DMS 273 treated with DMSO at 0.1 percent for 48 hours (cell line): Measurements from ENCODE around the gene HOXA4.

Experiments used
- DNase-seq: peaks from one replicate; lab custom pipeline; 2025; lab: John Stamatoyannopoulos, UW

HOXA4 gene

DNA sequence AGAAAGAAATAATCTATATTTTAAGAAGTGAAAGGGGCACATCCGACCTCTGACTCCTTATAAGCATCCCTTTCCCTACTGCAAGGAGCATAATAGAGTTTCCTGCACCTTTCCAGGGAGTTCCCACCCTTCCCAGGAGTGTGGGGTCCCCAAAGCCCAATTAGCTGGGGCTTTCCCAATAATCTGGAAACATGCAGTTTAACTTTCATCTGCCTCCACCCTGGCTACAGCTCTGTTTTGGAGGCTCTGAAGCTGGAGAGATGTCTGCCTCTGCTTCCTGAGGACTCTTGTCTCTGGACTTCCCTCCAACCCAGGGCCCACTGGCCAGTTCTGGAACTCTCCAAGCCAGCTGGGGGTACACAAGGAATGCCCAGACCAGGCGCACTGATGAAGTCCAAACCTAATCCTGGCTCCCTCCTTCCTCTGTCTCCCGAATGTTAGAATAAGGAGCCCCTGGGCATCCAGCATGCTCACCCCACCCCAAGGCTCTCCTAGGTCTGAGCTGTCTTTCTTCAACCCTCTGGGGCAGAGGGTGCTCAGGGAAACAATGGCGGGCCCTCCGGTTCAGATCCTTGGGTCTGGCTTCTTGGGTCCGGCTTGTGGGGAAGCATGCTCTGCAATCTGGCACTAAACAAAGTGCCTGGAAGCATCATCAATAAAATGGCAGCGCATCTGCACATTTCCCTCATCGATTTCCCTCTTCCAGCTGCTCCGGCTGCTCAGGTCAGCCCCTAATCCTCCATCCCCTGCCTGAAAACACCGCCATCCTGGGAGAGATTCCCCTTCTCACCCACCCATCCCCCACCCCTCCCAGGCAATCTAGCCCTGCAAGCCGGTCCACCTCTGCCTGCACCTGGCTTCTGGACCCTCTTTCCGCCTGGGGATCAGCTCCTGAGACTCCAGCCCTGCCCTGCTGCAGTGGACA, 13.3 kb downstream of the HOXA4 start:
- DNase-seq, result no peak

GRCh38 chr7:27116031-27116961, 14.3 kb downstream of the HOXA4 start:
- no peak for DNase-seq

DNA sequence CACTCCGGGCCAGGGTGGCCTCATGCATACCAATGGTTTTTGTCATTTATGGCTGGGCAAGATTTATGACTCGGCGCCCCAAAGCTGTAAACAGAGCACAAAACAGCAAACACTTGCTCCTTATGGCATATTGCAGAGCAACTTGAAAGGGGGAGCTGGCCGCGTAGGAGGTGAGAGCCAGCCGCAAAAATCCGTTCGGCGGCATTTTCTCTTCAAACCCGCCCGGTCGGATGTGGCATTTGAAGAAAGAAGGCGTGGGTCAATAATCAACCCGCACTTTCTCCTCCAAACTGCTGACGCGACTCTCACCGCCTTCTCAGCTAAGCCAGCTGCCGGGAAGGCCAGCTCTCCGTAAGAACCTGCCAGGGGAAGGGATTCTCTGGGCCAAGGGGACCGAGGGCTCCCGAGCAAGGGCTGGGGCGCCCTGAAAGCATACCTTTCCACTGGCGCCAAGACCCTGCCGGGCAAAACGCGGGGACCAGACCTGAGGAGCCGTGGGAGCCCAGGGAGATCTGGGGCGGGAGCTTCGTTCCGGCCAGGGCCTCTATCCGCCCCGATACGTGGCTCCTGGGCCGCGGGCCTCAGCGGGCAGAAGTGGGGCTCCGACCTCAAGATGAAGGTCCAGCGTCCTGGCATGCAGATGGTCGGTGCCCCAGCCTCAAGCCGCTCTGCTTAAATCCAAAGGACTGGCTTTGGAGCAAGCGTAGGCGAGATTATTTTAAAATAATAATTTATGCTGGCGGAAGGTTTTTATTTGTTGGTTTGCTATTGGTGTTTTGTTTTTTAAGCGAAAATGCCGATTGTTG, 15.1 kb downstream of the HOXA4 start:
- no peak for DNase-seq

DNA sequence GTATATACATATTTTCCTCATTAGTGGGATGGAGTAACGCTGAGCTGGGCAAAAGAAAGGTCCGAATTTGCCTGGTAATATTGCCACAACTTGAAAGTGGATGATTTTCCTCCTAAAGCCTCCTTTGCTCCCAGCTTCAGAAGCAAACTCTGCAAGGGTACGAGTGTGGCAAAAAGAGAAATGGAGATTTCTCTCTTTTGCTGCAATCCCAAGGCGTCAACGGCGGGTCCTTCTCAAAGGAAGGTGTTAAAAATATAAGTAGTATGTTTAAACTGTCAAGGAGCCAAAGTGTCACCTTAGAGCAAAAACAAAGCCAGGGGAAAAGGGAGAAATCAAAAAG, 15.7 kb downstream of the HOXA4 start:
- DNase-seq, result no peak

DNA sequence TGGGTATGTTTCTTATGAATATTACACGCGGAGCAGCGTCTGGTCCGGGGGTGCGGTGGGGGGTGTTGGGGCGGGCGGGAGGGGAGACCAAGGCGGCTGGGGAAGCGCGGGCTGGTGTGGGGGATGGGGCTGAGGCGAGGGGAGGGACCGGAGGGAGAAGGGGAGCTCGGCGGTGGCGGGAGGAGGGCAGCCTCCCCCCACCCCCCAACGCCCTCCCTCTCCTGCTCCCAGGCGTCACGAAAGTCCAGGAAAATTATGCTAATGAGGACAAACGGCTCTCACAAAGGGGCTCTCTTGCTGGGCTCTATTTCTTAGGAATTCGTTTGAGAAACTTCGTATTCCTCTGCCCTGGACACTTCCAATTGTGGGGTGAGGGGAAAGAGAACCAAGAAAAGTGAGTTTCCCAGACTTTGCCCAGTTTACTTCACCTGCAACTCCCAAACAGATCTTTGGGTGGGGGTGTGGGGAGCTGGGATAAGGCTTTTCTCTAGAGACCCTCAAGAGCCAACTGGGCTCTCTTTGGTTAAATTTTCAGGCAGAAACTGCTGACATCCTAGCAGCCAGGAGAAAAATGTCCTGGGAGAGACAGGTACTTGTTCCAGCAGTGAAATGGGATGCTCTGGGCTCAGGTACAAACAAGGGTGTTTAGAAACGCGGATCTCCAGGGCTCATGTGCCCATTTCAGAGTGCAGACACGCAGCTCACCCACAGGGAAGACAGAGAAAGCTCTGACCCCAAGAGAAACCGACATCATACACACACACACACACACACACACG, 16.4 kb downstream of the HOXA4 start:
- DNase-seq, result peak; percentile 19

- DNase-seq, result no peak
Observed at GRCh38 chr7:27112955-27113949, 17.3 kb downstream of the HOXA4 start.

- DNase-seq, result no peak
Observed at GRCh38 chr7:27112361-27112760, 18.2 kb downstream of the HOXA4 start.

DNA sequence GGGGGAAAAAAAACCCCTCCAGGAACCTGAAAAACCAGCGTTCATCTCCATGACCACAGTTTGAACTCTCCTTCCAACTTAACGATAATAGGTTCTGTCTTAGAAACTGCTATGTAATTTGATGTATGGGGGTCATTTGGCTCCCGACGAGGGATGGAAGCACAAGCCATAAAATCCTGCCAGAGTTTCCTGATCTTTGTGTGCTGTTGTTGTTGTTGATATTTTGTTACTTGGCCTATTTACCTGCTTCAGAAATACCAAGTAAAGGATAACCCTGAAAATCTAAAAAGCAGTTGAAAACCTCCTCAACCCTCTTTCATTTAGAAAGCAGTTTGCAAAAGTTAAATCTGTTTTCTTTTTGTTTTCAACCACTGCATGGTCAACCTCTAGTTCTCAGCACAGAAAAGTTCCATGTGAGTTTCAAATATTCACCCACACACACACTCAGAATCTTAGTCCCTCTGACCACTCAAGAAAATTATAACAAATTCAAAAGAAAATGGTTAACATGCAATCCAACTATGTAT, 18.7 kb downstream of the HOXA4 start:
- no peak for DNase-seq

- no peak for DNase-seq
Observed at GRCh38 chr7:27111042-27111750, 19.4 kb downstream of the HOXA4 start.

DNA sequence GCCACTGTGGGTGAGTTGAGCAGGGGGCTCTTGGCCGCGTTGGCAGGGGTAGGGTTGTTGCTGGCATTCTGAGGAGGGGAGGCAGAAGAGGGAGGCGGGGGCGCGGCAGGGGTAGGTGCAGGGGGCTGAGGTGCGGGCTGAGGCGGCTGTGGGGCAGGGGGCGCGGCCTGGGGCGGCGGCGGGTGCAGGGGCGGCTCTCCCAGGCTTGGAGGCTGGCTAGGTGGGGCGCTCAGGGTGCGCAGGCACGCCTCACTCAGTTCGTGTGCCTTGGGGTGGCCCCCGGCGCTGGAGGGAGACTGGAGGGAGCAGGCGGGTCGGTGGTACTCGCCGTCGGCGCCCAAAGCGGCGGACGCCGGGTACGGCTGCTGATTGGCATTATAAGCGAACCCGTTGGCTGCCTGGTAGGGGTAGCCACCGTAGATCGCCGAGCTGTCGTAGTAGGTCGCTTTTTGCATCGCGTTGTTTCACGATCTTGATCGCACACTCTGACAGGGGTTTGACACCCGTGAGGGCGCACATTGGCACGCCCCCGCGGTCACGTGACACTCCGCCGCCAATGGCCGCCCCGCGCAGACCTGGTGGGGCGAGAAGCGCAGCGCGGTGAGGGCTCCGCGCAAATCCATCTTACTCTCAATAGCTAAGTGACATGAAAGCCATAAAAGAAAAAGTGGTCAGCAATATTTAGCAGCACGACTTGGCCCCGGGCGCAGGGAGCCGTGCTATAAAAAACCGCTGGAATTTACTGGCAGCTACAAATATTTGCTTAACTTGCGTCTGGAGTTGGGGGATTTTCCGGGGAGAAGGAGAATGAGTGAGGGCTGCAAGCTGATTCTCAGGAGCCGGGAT, 20.1 kb downstream of the HOXA4 start:
- DNase-seq, result no peak

DNA sequence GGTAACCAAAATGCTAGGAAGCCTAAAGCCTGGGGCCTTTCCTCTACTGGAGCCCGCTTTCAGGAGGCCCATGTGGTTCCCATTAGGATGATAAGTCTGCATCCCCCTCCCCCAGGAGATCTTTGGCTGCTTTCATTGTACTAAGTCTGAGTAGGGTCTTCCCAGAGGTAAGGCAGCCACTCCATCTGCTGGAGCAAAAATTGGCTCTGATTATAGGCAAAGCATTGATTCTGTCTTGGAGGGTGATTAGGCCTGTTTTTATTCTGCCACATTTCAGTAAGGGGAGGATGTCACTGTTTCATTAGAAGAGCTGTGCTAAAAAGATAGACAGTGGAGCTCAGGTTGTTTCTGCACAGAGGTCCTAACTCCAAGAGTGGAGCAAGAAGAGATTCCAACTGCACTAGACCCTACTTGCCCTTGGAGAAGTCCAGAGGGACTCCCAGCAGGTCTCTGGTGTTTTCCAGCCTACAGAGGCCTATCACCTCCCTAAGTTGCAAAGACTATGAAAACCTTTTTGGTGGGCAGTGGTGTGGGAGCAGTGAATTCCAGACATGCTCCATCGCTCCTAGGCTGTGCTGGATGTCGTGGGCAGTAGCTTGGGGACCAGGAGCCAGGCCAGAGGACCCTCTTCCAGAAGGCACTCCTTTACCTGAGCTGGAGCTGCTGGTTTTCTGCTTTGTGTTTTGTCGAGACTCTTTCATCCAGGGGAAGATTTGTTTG, 20.9 kb downstream of the HOXA4 start:
- DNase-seq, result no peak

GRCh38 chr7:27108390-27109127, 22.0 kb downstream of the HOXA4 start:
- DNase-seq, result no peak

DNA sequence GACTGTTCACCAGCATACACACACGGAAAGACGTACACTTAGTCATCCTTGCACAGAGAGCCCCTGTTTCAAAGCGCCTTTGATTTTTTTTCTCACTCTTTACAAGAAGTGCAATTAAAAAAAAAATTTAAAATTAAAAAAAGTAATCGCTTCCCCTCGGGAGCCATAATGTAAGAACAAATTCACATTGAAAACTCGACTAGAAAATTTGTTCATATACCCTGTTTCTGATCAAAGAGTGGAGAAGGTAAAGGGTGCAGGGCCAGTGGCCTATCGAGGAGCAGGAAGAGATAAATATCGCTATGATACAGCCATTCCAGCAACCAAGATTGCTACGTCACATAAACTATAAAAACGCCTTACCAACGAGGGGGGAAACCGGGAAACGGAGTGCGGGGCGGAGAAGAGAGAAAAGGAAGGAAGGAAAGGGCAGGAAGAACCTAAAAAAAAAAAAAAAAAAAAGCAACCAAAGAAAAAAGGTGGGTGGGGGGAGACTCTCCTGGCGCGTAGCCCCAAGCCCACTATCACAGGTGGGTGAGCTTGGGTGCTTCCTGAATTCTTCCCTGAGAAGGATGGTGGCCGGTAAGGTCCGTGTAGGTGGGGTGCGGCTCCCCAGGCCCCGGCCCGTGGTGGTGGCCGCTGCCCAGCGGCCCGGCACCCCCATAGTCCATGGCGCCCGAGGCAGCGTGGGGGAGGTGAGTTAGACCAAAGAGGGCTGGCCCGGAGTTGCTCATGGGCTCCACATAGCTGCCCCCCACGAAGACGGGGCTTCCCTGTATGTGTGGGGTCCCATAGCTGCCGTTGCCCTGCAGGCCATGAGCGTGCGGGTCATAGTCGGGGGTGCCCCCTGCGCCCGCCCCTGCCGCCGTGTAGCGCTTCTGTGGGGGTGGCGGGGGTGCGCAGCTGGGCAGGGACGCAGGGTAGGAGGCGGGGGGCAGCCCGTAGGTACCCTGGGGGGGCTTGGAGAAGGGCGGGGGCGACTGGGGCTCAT, 22.9 kb downstream of the HOXA4 start:
- DNase-seq, result no peak

DNA sequence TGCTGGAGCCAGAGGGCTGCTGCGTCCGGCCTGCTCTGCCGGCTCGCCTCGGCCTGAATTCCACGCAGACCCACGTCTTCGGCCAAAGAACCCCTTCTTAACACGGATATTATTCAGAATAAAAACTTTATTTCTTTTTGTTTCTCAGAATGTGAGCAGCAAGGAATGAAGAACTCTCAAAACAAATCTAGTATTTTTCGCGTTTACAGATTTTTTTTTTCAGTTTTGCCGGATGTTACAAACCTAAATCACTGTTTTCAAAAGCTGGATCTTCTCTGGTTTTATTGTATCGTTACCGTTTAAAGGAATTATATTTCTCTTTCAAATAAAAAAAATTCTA, 23.7 kb downstream of the HOXA4 start:
- no peak for DNase-seq

DNA sequence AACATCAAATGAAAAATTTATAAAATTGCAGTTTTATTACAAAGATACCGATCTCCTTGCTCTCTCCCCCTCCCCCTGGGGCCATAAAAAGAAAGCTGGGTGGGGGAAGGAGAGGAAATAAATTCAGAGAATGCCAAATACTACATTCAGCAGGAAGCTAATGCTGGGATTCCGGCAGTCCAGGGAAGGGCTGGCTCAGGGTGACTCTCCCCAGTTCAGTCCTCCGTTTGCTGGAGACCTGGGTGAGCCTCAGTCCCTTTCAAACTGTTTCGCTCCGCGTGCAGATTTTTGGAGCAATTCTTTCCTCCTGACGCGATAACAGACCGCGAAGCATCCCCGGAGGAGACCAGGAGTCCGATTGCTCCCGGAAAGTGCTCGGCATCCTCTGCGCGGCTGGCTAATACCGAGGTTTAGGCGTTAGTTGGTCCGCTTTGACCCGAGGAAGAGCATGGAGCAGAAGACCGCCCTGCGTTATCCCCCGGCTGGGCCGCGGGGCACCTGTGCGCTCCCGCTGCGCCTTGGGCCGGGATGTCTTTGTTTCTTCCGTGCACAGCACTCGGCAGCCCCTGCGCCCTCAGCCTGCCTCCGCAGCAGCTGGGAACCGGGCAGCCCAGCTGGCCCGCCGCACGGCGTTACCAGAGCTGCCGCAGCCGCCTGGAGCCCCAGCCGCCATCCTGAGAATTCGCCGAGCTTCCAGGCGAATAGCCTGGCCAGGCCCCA, 24.2 kb downstream of the HOXA4 start:
- no peak for DNase-seq
